SU-DHL-6 (cell line): Measurements from ENCODE around the gene PPP3CA.

ENCODE experiments used
- EZH2phosphoT487 ChIP-seq: fragments of 200-600 bp; sonication (generic), shearing (Covaris generic); conservative IDR thresholded peaks from 2 replicates; pipeline ENCODE4 v1.6.1; 2018; ENCODE audit warnings: mild to moderate bottlenecking, antibody characterized with exemption, low read length, moderate library complexity, mixed read lengths
- TF ChIP-seq, protein P1 (sequence below): fragments of 200-600 bp; sonication (generic); IDR thresholded peaks from one replicate; pipeline ENCODE4 v1.5.1; 2017; ENCODE audit warnings: antibody characterized with exemption, mild to moderate bottlenecking, low read length, moderate library complexity; ENCODE audit not compliant: insufficient read depth, poor library complexity, severe bottlenecking

DNA sequence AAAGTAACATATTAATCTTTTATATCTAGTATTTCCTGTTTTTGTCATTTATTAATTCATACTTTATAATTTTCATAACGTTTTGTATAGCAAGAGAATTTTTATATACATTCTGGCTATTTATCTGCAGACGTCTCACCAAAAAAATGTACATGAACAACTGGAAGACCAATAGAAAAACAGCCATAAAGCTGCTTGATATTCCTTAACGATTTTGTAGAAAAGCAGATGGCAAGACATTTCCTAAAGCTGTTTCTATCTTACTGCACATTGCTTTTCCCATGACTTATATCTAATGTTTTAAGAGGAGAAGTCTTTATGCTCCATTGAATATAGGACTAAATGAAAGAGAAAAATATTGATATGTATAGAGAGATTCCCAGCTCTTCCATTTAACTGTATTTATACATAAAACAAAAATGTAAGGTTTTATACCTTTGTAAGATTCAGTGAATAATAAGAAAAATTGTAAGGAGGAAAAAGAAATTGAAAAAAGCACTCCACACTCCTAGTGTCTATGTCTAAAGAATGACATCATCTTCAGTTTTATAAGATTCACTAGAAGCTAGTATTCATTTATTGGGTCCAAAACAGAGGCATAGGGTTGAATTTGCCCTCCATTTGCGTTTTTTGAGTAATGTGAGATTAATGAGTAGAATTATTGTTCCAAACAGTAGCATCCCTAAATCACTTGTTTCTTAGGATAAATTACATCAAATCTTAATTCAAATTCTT is 248.5 kb downstream of the PPP3CA start:
- TF ChIP-seq, protein P1, sequence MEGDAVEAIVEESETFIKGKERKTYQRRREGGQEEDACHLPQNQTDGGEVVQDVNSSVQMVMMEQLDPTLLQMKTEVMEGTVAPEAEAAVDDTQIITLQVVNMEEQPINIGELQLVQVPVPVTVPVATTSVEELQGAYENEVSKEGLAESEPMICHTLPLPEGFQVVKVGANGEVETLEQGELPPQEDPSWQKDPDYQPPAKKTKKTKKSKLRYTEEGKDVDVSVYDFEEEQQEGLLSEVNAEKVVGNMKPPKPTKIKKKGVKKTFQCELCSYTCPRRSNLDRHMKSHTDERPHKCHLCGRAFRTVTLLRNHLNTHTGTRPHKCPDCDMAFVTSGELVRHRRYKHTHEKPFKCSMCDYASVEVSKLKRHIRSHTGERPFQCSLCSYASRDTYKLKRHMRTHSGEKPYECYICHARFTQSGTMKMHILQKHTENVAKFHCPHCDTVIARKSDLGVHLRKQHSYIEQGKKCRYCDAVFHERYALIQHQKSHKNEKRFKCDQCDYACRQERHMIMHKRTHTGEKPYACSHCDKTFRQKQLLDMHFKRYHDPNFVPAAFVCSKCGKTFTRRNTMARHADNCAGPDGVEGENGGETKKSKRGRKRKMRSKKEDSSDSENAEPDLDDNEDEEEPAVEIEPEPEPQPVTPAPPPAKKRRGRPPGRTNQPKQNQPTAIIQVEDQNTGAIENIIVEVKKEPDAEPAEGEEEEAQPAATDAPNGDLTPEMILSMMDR: no peak
- TF ChIP-seq EZH2phosphoT487: no peak
